22Rv1 (cell line): ENCODE data around the gene YES1.

Source experiments
- CTCF ChIP-seq: fragments of 450-650 bp; IDR thresholded peaks from 2 replicates; pipeline ENCODE4 v1.5.1; 2017; ENCODE audit warnings: mild to moderate bottlenecking
- ZFX ChIP-seq: fragments of 450-650 bp; IDR thresholded peaks from 2 replicates; pipeline ENCODE4 v1.6.1; 2017; ENCODE audit warnings: antibody characterized with exemption, borderline replicate concordance

GRCh38 chr18:827093-827677 lies 15.1 kb upstream of the YES1 start:
- TF ChIP-seq CTCF (no peak), ZFX (no peak)
